Lower lobe of right lung (tissue), 2 donors: ENCODE data around the gene B4GALT6. TPM values are rescaled to one million over a fixed set of nuclear protein-coding genes. Genes with fewer than 3 reads are reported as not detected.

Experiments used
- ATAC-seq, 2 donors: fragments of 200-7000 bp; cut with Tn5 transposase; one replicate each; pipeline ENCODE4 v1.9.1; 2020 to 2022; ENCODE audit warnings: mild to moderate bottlenecking in 2 of 2, moderate library complexity in 2 of 2
- DNase-seq: peaks from one replicate; pipeline ENCODE4 v3.0.0-alpha.2; 2020
- H3K27ac ChIP-seq: fragments of 200-600 bp; one replicate; pipeline ENCODE4 v1.8.0; 2022
- H3K27me3 ChIP-seq: fragments of 200-600 bp; one replicate; pipeline ENCODE4 v1.8.0; 2022; ENCODE audit warnings: low read depth
- H3K36me3 ChIP-seq: fragments of 200-600 bp; one replicate; pipeline ENCODE4 v1.8.0; 2022; ENCODE audit warnings: mild to moderate bottlenecking
- H3K4me1 ChIP-seq: fragments of 200-600 bp; one replicate; pipeline ENCODE4 v1.8.0; 2022
- H3K4me3 ChIP-seq: fragments of 200-600 bp; one replicate; pipeline ENCODE4 v1.8.0; 2022; ENCODE audit warnings: mild to moderate bottlenecking
- H3K9me3 ChIP-seq: fragments of 200-600 bp; one replicate; pipeline ENCODE4 v1.8.0; 2022
- intact Hi-C: fragments of 100-400 bp; cut with DNase I; formaldehyde crosslinking; loops from one replicate; pipeline ENCODE4 v1.11.0; 2022
- total RNA-seq: library from RNA; stranded (reverse); fragmentation: NEBNext Ultra II Directional; extraction: Animal tissue kit (Norgen Biotek cat#: 25700); gene quantifications from one replicate; pipeline ENCODE4 v1.2.1, GENCODE V29; 2021
- TF ChIP-seq, protein P1 (sequence below): fragments of 200-600 bp; IDR thresholded peaks from one replicate; pipeline ENCODE4 v1.8.0; 2022; ENCODE audit warnings: antibody characterized with exemption, mild to moderate bottlenecking
- donor health status: DM: no; HTN: yes; CAD: no; lungs with severe emphysema.

B4GALT6 gene
- total RNA-seq, 1 donor from 2014 or later: 4.6 TPM

GRCh38 chr18:31578126-31578525, 106.3 kb downstream of the B4GALT6 start:
- no peak overlapping the region for H3K27ac ChIP-seq
- no peaks in the 10 kb centered on the region for H3K27me3 ChIP-seq
- no peak for ATAC-seq
- TF ChIP-seq, protein P1, sequence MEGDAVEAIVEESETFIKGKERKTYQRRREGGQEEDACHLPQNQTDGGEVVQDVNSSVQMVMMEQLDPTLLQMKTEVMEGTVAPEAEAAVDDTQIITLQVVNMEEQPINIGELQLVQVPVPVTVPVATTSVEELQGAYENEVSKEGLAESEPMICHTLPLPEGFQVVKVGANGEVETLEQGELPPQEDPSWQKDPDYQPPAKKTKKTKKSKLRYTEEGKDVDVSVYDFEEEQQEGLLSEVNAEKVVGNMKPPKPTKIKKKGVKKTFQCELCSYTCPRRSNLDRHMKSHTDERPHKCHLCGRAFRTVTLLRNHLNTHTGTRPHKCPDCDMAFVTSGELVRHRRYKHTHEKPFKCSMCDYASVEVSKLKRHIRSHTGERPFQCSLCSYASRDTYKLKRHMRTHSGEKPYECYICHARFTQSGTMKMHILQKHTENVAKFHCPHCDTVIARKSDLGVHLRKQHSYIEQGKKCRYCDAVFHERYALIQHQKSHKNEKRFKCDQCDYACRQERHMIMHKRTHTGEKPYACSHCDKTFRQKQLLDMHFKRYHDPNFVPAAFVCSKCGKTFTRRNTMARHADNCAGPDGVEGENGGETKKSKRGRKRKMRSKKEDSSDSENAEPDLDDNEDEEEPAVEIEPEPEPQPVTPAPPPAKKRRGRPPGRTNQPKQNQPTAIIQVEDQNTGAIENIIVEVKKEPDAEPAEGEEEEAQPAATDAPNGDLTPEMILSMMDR: no peak
- H3K4me3 ChIP-seq: no peak overlapping the region
- no peaks in the 10 kb centered on the region for H3K36me3 ChIP-seq
- no peak for DNase-seq
- no peaks in the 10 kb centered on the region for H3K4me1 ChIP-seq
- no peaks in the 10 kb centered on the region for H3K9me3 ChIP-seq
- intact Hi-C loops: no loop called here

DNA sequence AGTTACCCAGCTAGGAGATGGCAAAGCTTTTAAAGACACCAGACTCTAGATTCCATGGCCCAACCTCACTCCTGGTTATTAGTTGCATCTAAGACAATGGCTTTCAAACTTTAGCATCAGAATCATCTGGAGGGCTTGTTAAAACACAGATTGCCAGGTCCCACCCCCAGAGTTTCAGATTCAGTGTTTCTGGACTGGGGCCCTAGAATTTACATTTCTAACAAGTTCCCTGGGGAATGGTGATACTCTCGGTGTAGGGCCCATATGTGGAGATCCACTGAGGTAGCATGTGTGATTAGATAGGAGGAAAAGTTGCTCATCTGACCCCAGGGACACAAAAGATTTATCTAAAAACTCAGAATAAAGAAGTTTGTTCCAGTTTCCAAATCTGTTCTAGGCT, 107.2 kb downstream of the B4GALT6 start:
- TF ChIP-seq, protein P1: no peak
- DNase-seq (no peak), ATAC-seq (no peak)
- Histone ChIP-seq H3K4me3 (no peak overlapping the region), H3K36me3 (no peaks in the 10 kb centered on the region), H3K27me3 (no peaks in the 10 kb centered on the region), H3K27ac (no peak overlapping the region), H3K4me1 (no peaks in the 10 kb centered on the region), H3K9me3 (no peaks in the 10 kb centered on the region)
- intact Hi-C loops: no loop called here

DNA sequence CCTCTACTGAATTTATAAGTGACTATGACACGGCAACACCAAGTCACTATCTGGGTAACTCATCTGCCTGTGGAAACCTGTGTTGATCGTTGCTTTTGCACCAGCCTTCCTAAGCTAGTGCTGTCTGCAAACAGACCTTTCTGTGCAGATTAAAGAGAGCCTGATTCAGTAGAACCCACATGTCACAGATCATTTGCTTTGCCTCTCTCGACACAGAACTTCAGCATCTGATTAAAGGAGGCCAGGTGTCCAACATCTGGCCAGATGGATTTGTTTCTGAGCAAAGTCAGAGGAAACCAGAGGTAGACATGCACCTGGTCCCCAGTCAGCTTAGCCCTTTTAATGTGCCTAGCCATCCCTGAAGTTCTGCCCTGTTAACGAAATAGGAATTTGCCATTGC, 107.7 kb downstream of the B4GALT6 start:
- intact Hi-C loops: no loop called here
- Histone ChIP-seq H3K27me3 (no peaks in the 10 kb centered on the region), H3K36me3 (no peaks in the 10 kb centered on the region), H3K9me3 (no peaks in the 10 kb centered on the region), H3K4me3 (no peak overlapping the region), H3K4me1 (no peaks in the 10 kb centered on the region), H3K27ac (no peak overlapping the region)
- TF ChIP-seq, protein P1: no peak
- DNase-seq (no peak), ATAC-seq (no peak)

DNA sequence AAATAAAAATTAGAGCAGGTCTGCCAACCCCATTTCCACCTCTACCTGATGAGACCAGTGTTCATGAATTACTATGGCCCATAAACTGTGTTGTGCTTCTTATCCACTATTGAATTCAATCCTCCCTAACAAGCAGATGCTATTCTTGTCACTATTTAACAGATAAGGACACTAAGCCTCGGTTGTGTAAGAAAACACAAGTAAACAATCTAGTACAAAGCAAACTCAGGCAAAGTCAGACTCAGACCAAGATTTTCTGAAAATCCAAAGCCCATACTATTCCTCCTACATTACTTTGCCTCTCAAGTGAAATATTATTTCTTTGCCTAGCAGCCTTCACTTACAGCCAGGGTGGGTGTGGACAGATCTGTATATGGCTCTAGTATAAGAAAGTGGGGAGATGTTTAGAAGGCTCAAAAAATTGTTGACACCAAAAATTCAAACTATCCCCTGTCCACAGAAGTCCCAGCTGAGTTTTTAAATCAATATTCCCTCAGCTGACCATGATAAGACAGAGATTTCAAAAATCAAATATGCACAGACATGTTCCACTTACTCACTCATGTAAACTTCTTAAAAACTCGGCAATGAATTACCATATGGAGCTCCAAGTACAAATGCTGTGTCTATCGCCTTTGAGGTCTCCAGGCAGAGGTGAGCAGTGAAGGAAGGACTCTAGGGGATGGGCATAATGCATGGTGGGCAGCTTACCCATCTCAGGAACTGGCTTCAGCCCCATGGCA, 108.7 kb downstream of the B4GALT6 start:
- TF ChIP-seq, protein P1: no peak
- Histone ChIP-seq H3K36me3 (no peaks in the 10 kb centered on the region), H3K27ac (no peak overlapping the region), H3K9me3 (no peaks in the 10 kb centered on the region), H3K4me3 (no peak overlapping the region), H3K27me3 (no peaks in the 10 kb centered on the region), H3K4me1 (no peaks in the 10 kb centered on the region)
- DNase-seq: no peak
- ATAC-seq: no peak
- intact Hi-C loops: no loop called here

GRCh38 chr18:31574359-31574758, 110.0 kb downstream of the B4GALT6 start:
- ATAC-seq (no peak), DNase-seq (no peak)
- TF ChIP-seq, protein P1: no peak
- Histone ChIP-seq H3K4me3 (no peak overlapping the region), H3K36me3 (no peaks in the 10 kb centered on the region), H3K27me3 (no peaks in the 10 kb centered on the region), H3K9me3 (no peaks in the 10 kb centered on the region), H3K4me1 (no peaks in the 10 kb centered on the region), H3K27ac (no peak overlapping the region)
- intact Hi-C loops: no loop called here

Other genes starting within 250 kb of the B4GALT6 start
- not detected for gene DSG3, start 236.8 kb downstream of the B4GALT6 start, total RNA-seq
- 27.6 TPM for gene DSG2, start 186.4 kb downstream of the B4GALT6 start, total RNA-seq
- gene TTR, start 92.7 kb downstream of the B4GALT6 start, total RNA-seq: not detected
- not detected for gene SLC25A52, start 76.3 kb upstream of the B4GALT6 start, total RNA-seq